Measurements from ENCODE around the gene PPP1R9A. TPM values are rescaled to one million over a fixed set of nuclear protein-coding genes. Genes with fewer than 3 reads are reported as not detected.
"Not testable (repeated sequence)": the region's sequence is repeated elsewhere in the genome, so short reads cannot be mapped to it uniquely, and the experiment has no call there.

PPP1R9A gene
- total RNA-seq, 1 experiment from 2014 or later, result 6.3 TPM

DNA sequence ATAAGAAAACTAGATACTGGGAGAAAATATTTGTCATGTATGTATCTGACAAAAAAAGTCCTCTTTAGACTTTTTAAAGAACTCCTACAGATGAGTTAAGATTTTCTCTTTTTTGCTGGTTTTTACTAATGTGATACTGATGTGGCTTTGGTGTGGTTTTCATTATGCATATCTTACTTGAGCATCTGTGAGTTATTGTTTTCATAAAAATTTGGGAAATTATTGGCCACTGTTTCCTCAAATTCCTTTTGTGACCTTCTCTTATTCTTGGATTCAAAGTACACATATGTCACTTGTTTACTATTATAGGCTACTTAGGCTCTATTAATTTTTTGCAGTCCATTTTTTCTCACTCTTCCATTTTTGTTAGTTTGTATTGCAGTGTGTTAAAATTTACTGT lies 89.0 kb downstream of the PPP1R9A start:
- H3K27me3 Mint-ChIP-seq (ENCODE audit: insufficient read depth, unreplicated experiment), result peaks cover under 1% of the 10 kb centered on the region
- no peaks in the 10 kb centered on the region for H3K9me3 Mint-ChIP-seq (ENCODE audit: unreplicated experiment)
- no peak overlapping the region for H3K27ac Mint-ChIP-seq (ENCODE audit: low read depth, unreplicated experiment)
- H3K4me3 Mint-ChIP-seq (ENCODE audit: unreplicated experiment), result no peak overlapping the region
- CTCF ChIA-PET, result no interaction called here
- POLR2A ChIA-PET, result no interaction called here
- H3K4me1 Mint-ChIP-seq (ENCODE audit: insufficient read depth, unreplicated experiment), result no peaks in the 10 kb centered on the region
- H3K36me3 Mint-ChIP-seq (ENCODE audit: insufficient read depth, unreplicated experiment), result no peaks in the 10 kb centered on the region
- intact Hi-C loops (cut with micrococcal nuclease), result no loop called here
- no peak for DNase-seq (ENCODE audit: unreplicated experiment)
- no TSS peak for BruUV-seq (replicated peaks)
- TF ChIP-seq, protein P1, sequence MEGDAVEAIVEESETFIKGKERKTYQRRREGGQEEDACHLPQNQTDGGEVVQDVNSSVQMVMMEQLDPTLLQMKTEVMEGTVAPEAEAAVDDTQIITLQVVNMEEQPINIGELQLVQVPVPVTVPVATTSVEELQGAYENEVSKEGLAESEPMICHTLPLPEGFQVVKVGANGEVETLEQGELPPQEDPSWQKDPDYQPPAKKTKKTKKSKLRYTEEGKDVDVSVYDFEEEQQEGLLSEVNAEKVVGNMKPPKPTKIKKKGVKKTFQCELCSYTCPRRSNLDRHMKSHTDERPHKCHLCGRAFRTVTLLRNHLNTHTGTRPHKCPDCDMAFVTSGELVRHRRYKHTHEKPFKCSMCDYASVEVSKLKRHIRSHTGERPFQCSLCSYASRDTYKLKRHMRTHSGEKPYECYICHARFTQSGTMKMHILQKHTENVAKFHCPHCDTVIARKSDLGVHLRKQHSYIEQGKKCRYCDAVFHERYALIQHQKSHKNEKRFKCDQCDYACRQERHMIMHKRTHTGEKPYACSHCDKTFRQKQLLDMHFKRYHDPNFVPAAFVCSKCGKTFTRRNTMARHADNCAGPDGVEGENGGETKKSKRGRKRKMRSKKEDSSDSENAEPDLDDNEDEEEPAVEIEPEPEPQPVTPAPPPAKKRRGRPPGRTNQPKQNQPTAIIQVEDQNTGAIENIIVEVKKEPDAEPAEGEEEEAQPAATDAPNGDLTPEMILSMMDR (IDR thresholded peaks at IDR 0.05; ENCODE audit: unreplicated experiment), result no peak

DNA sequence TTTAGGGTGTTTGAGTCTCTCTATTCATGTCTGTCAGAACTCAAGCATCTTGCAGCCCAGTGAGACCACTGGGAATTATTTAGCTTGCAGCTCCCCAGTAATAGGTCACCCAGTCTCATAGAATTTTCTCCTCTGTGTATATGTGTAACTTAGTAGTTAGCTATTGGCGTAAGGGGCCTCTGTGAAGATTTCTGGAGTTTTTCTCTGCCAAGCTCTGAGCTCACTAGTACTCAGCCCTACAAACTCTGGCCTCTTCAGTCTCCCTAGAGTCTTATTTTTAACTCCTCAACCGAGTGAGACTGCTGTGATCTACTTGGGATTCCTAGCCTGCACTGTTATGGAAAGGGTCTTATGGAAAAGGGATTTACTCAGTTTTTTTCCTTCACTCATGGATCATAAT lies 90.2 kb downstream of the PPP1R9A start:
- TF ChIP-seq, protein P1 (IDR thresholded peaks at IDR 0.05; ENCODE audit: unreplicated experiment), result no peak
- no peak overlapping the region for H3K4me3 Mint-ChIP-seq (ENCODE audit: unreplicated experiment)
- ChIA-PET CTCF (interaction anchor here (0.6 to 1.0 kb wide), 6 partner anchors 10 to 551 kb away, joined by 3 to 7 read pairs (median 4); no protein-coding TSS in a partner anchor), POLR2A (interaction anchor here (0.5 to 0.7 kb wide), 3 partner anchors 12 to 1626 kb away, joined by 3 read pairs; no protein-coding TSS in a partner anchor)
- no TSS peak for BruUV-seq (replicated peaks)
- H3K36me3 Mint-ChIP-seq (ENCODE audit: insufficient read depth, unreplicated experiment), result no peaks in the 10 kb centered on the region
- no peaks in the 10 kb centered on the region for H3K27me3 Mint-ChIP-seq (ENCODE audit: insufficient read depth, unreplicated experiment)
- H3K27ac Mint-ChIP-seq (ENCODE audit: low read depth, unreplicated experiment), result no peak overlapping the region
- H3K4me1 Mint-ChIP-seq (ENCODE audit: insufficient read depth, unreplicated experiment), result no peaks in the 10 kb centered on the region
- DNase-seq (ENCODE audit: unreplicated experiment), result no peak
- intact Hi-C loops (cut with micrococcal nuclease), result no loop called here
- no peaks in the 10 kb centered on the region for H3K9me3 Mint-ChIP-seq (ENCODE audit: unreplicated experiment)

GRCh38 chr7:94998266-94999068 lies 91.1 kb downstream of the PPP1R9A start:
- TF ChIP-seq, protein P1 (IDR thresholded peaks at IDR 0.05; ENCODE audit: unreplicated experiment), result no peak
- no peaks in the 10 kb centered on the region for H3K36me3 Mint-ChIP-seq (ENCODE audit: insufficient read depth, unreplicated experiment)
- no TSS peak for BruUV-seq (replicated peaks)
- H3K9me3 Mint-ChIP-seq (ENCODE audit: unreplicated experiment), result no peaks in the 10 kb centered on the region
- no peaks in the 10 kb centered on the region for H3K27me3 Mint-ChIP-seq (ENCODE audit: insufficient read depth, unreplicated experiment)
- no peak for DNase-seq (ENCODE audit: unreplicated experiment)
- POLR2A ChIA-PET, result interaction anchor here (0.7 kb wide), 4 partner anchors 71 to 813 kb away, joined by 3 to 4 read pairs (median 3); no protein-coding TSS in a partner anchor
- CTCF ChIA-PET, result interaction anchor here (0.6 to 0.8 kb wide), 3 partner anchors 11 to 466 kb away, joined by 3 to 4 read pairs (median 3); no protein-coding TSS in a partner anchor
- H3K27ac Mint-ChIP-seq (ENCODE audit: low read depth, unreplicated experiment), result no peak overlapping the region
- H3K4me1 Mint-ChIP-seq (ENCODE audit: insufficient read depth, unreplicated experiment), result no peaks in the 10 kb centered on the region
- intact Hi-C loops (cut with micrococcal nuclease), result no loop called here
- H3K4me3 Mint-ChIP-seq (ENCODE audit: unreplicated experiment), result no peak overlapping the region

DNA sequence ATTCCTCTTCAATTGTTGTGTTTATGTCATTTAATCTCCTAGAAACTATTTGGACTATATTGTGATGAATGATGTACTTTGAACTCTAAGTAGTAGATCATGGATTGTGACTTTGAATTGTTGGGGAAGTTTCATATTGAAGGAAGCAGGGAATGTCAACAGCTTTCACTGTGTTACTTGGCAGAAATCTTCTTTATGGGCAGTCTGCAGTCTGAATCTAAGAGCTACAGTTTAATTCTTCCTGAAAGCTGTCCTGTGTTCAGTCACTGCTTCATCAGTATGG lies 91.6 kb downstream of the PPP1R9A start:
- Mint-ChIP-seq H3K27me3 (ENCODE audit: insufficient read depth, unreplicated experiment) (no peaks in the 10 kb centered on the region), H3K4me1 (ENCODE audit: insufficient read depth, unreplicated experiment) (no peaks in the 10 kb centered on the region), H3K9me3 (ENCODE audit: unreplicated experiment) (no peaks in the 10 kb centered on the region), H3K36me3 (ENCODE audit: insufficient read depth, unreplicated experiment) (no peaks in the 10 kb centered on the region), H3K27ac (ENCODE audit: low read depth, unreplicated experiment) (no peak overlapping the region), H3K4me3 (ENCODE audit: unreplicated experiment) (no peak overlapping the region)
- DNase-seq (ENCODE audit: unreplicated experiment), result no peak
- no TSS peak for BruUV-seq (replicated peaks)
- POLR2A ChIA-PET, result interaction anchor here (0.7 kb wide), 1 partner anchor 812 kb away, joined by 3 read pairs; no protein-coding TSS in a partner anchor
- CTCF ChIA-PET, result no interaction called here
- intact Hi-C loops (cut with micrococcal nuclease), result no loop called here
- TF ChIP-seq, protein P1 (IDR thresholded peaks at IDR 0.05; ENCODE audit: unreplicated experiment), result no peak

- not testable (repeated sequence) for H3K27me3 Mint-ChIP-seq (ENCODE audit: insufficient read depth, unreplicated experiment); H3K27ac Mint-ChIP-seq (ENCODE audit: low read depth, unreplicated experiment); BruUV-seq (replicated peaks)
Measured at GRCh38 chr7:94999601-95000000, 92.2 kb downstream of the PPP1R9A start.

More at GRCh38 chr7:94999601-95000000, 92.2 kb downstream of the PPP1R9A start:
- H3K9me3 Mint-ChIP-seq (ENCODE audit: unreplicated experiment); H3K36me3 Mint-ChIP-seq (ENCODE audit: insufficient read depth, unreplicated experiment); DNase-seq (ENCODE audit: unreplicated experiment); intact Hi-C loops (cut with micrococcal nuclease); H3K4me1 Mint-ChIP-seq (ENCODE audit: insufficient read depth, unreplicated experiment); H3K4me3 Mint-ChIP-seq (ENCODE audit: unreplicated experiment): not testable (repeated sequence)
- ChIA-PET CTCF (interaction anchor here (0.6 kb wide), 1 partner anchor 15 kb away, joined by 3 read pairs; no protein-coding TSS in a partner anchor), POLR2A (interaction anchor here (0.7 kb wide), 1 partner anchor 812 kb away, joined by 3 read pairs; no protein-coding TSS in a partner anchor)
